ENCODE data around the gene GSK3B. TPM values are rescaled to one million over a fixed set of nuclear protein-coding genes. Genes with fewer than 3 reads are reported as not detected.
"Not testable (repeated sequence)": the region's sequence is repeated elsewhere in the genome, so short reads cannot be mapped to it uniquely, and the experiment has no call there.

Gene GSK3B
- polyA plus RNA-seq, 1 donor: 31.4 TPM

DNA sequence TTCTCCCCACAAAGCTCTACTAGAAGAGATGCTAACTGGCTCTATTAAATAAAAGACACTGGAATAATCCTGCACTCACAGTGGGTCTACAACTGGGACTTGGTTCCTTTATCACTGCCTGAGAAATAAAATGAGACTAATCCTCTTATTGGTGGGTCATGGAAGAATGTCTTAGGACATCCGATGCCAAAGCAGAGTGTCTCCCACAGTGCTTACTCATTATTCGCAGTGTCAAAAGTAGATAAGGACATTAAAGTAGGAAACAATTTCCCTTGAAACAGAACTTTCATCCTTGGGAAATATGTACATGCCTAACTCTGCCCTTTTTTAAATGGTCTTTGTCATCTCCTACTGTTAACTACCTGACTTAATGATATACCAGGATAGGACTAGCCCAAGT, 71.5 kb downstream of the GSK3B start:
- Histone ChIP-seq H3K9me3 (ENCODE audit: control insufficient read depth, low read depth, low read length) (no peaks in the 10 kb centered on the region), H3K36me3 (ENCODE audit: control insufficient read depth, insufficient read depth, low read length) (no peaks in the 10 kb centered on the region), H3K27me3 (ENCODE audit: control insufficient read depth, insufficient read depth, low read length) (no peaks in the 10 kb centered on the region), H3K4me1 (ENCODE audit: control insufficient read depth, insufficient read depth, low read length) (no peaks in the 10 kb centered on the region), H3K27ac (ENCODE audit: low read length) (no peak overlapping the region), H3K4me3 (ENCODE audit: low read length) (no peak overlapping the region)
- no peak for DNase-seq
- no CpG with 5 or more reads among the region's 2 CpGs for WGBS (ENCODE audit: insufficient coverage, low lambda C conversion rate)

DNA sequence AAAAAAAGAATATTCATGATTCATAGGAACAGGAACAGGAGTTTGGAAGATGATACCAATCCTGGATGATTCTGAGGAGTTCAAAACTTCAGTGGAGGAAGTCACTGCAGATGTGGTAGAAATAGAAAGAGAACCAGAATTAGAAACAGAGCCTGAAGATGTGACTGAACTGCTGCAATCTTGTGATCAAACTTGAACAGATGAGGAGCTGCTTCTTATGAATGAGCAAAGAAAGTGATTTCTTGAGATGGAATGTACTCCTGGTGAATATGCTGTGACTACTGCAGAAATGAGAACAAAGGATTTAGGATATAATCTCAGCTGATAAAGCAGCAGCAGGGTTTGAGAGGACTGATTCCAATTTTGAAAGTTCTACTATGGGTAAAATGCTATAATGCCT, 72.7 kb downstream of the GSK3B start:
- Histone ChIP-seq H3K4me1 (ENCODE audit: control insufficient read depth, insufficient read depth, low read length) (no peaks in the 10 kb centered on the region), H3K27me3 (ENCODE audit: control insufficient read depth, insufficient read depth, low read length) (no peaks in the 10 kb centered on the region), H3K9me3 (ENCODE audit: control insufficient read depth, low read depth, low read length) (no peaks in the 10 kb centered on the region), H3K4me3 (ENCODE audit: low read length) (no peak overlapping the region), H3K36me3 (ENCODE audit: control insufficient read depth, insufficient read depth, low read length) (no peaks in the 10 kb centered on the region), H3K27ac (ENCODE audit: low read length) (no peak overlapping the region)
- no peak for DNase-seq

DNA sequence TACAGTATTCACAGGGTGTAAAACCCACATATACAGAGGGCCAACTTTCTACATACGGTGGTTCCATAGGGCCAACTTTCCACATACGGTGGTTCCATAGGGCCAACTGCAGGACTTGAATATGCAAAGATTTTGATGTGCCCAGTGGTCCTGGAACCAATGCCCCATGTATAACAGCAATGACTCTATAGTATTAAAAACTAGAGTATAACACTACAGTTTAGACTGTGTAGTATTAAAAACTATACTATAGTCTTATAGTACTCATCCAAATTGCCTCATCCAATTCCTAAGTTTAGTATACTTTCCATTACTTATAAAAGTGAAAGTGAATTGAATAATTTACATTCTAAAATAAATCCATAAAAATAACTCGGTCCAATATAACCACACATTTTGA, 75.9 kb downstream of the GSK3B start:
- no CpG with 5 or more reads among the region's 3 CpGs for WGBS (ENCODE audit: insufficient coverage, low lambda C conversion rate)
- H3K4me1 ChIP-seq (ENCODE audit: control insufficient read depth, insufficient read depth, low read length): no peaks in the 10 kb centered on the region
- no peaks in the 10 kb centered on the region for H3K9me3 ChIP-seq (ENCODE audit: control insufficient read depth, low read depth, low read length)
- DNase-seq: no peak
- H3K27me3 ChIP-seq (ENCODE audit: control insufficient read depth, insufficient read depth, low read length): no peaks in the 10 kb centered on the region
- H3K36me3 ChIP-seq (ENCODE audit: control insufficient read depth, insufficient read depth, low read length): no peaks in the 10 kb centered on the region
- no peak overlapping the region for H3K4me3 ChIP-seq (ENCODE audit: low read length)
- H3K27ac ChIP-seq (ENCODE audit: low read length): no peak overlapping the region

DNA sequence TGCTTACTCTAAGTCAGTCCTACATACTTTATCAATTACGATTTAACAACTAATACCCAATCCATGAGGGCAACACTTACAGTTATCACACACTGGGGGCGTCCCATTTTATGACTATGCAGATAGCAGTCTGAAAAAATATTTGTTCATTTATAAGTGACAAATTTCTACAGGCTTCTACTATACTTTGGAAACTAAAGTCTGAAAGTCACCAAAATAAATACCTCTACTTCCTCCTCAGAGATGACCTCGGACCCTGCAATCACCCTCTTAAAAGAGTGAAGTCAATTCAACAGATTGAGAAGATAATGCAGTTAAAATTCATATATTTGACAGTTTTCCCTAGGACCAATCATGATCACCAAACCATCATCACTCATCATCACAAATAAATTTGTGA, 76.6 kb downstream of the GSK3B start:
- WGBS (ENCODE audit: insufficient coverage, low lambda C conversion rate): no CpG with 5 or more reads among the region's 3 CpGs
- Histone ChIP-seq H3K36me3 (ENCODE audit: control insufficient read depth, insufficient read depth, low read length) (no peaks in the 10 kb centered on the region), H3K27me3 (ENCODE audit: control insufficient read depth, insufficient read depth, low read length) (no peaks in the 10 kb centered on the region), H3K9me3 (ENCODE audit: control insufficient read depth, low read depth, low read length) (no peaks in the 10 kb centered on the region), H3K4me3 (ENCODE audit: low read length) (no peak overlapping the region), H3K27ac (ENCODE audit: low read length) (no peak overlapping the region), H3K4me1 (ENCODE audit: control insufficient read depth, insufficient read depth, low read length) (no peaks in the 10 kb centered on the region)
- no peak for DNase-seq

DNA sequence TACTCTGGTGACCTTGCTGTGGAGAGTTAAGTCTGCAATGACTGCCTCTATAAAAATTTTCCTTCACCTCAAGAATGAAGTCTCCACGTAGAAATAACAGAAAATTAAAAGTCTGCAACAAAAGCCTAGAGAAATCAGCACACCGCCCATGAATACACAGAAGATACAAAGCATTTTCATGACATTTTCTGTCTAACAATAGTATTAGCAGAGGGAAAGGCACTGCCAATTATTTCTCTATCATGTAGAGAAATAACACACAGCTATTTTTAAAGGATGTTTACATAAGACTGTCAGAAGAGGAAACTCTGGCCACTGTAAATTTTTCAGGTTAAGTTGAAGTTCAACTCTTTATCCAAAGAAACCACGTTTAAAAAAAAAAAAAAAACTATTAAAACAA, 80.8 kb downstream of the GSK3B start:
- no peak for DNase-seq
- H3K27me3 ChIP-seq (ENCODE audit: control insufficient read depth, insufficient read depth, low read length): no peaks in the 10 kb centered on the region
- H3K36me3 ChIP-seq (ENCODE audit: control insufficient read depth, insufficient read depth, low read length): no peaks in the 10 kb centered on the region
- no peaks in the 10 kb centered on the region for H3K4me1 ChIP-seq (ENCODE audit: control insufficient read depth, insufficient read depth, low read length)
- WGBS (ENCODE audit: insufficient coverage, low lambda C conversion rate): 40% methylated on average over 1 of the region's 3 CpGs
- no peaks in the 10 kb centered on the region for H3K9me3 ChIP-seq (ENCODE audit: control insufficient read depth, low read depth, low read length)
- no peak overlapping the region for H3K27ac ChIP-seq (ENCODE audit: low read length)
- H3K4me3 ChIP-seq (ENCODE audit: low read length): no peak overlapping the region

DNA sequence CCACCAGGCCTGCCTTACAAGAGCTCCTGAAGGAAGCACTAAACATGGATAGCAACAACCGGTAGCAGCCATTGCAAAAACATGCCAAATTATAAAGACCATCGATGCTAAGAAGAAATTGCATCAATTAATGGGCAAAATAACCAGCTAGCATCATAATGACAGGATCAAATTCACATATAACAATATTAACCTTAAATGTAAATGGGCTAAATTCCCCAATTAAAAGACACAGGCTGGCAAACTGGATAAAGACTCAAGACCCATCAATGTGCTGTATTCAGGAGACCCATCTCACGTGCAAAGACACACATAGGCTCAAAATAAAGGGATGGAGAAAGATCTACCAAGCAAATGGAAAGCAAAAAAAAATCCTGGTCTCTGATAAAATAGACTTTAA, 88.5 kb downstream of the GSK3B start:
- not testable (repeated sequence) for H3K36me3 ChIP-seq (ENCODE audit: control insufficient read depth, insufficient read depth, low read length); H3K27ac ChIP-seq (ENCODE audit: low read length); H3K4me1 ChIP-seq (ENCODE audit: control insufficient read depth, insufficient read depth, low read length); H3K27me3 ChIP-seq (ENCODE audit: control insufficient read depth, insufficient read depth, low read length); DNase-seq; H3K9me3 ChIP-seq (ENCODE audit: control insufficient read depth, low read depth, low read length); H3K4me3 ChIP-seq (ENCODE audit: low read length)
- WGBS (ENCODE audit: insufficient coverage, low lambda C conversion rate): no CpG with 5 or more reads among the region's 3 CpGs

DNA sequence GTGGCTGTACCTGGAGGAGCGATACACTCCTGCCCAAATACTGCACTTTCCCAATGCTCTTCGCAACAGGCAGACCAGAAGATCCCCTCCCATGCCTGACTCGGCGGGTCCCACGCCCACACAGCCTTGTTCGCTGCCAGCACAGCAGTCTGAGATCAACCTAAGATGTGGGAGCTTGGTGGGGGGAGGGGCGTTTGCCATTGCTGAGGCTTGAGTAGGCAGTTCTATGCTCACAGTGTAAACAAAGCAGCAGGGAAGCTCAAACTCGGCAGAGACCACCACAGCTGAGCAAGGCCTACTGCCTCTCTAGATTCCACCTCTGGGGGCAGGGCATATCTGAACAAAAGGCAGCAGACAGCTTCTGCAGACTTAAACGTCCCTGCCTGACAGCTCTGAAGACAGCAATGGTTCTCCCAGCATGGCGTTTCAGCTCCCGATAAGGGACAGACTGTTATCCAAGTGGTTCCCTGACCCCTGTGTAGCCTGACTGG, 90.2 kb downstream of the GSK3B start:
- WGBS (ENCODE audit: insufficient coverage, low lambda C conversion rate): no CpG with 5 or more reads among the region's 11 CpGs
- not testable (repeated sequence) for DNase-seq; H3K4me1 ChIP-seq (ENCODE audit: control insufficient read depth, insufficient read depth, low read length); H3K27ac ChIP-seq (ENCODE audit: low read length); H3K36me3 ChIP-seq (ENCODE audit: control insufficient read depth, insufficient read depth, low read length); H3K4me3 ChIP-seq (ENCODE audit: low read length); H3K27me3 ChIP-seq (ENCODE audit: control insufficient read depth, insufficient read depth, low read length); H3K9me3 ChIP-seq (ENCODE audit: control insufficient read depth, low read depth, low read length)

DNA sequence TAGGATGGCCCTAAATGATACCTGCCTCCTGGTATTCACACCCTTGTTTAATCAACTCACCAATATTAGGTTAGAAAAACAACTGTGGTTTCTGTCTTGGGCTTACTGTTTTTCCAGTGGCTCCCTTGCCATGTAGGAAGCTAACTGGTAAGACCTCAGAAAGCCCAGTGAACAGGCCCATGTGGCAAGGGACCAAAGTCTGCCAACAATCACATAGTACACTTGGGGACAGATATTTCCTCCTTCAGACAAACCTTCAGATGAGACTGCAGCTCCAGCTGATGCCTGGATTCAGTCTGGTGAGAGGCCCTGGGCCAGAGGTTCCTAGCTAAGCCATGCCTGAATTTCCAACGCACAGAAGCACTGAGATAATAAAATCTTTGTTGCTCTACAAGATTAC, 96.1 kb downstream of the GSK3B start:
- H3K4me3 ChIP-seq (ENCODE audit: low read length): no peak overlapping the region
- H3K4me1 ChIP-seq (ENCODE audit: control insufficient read depth, insufficient read depth, low read length): no peaks in the 10 kb centered on the region
- DNase-seq: no peak
- 100% methylated on average over 1 of the region's 1 CpG for WGBS (ENCODE audit: insufficient coverage, low lambda C conversion rate)
- H3K9me3 ChIP-seq (ENCODE audit: control insufficient read depth, low read depth, low read length): no peaks in the 10 kb centered on the region
- peaks cover 8% of the 10 kb centered on the region for H3K36me3 ChIP-seq (ENCODE audit: control insufficient read depth, insufficient read depth, low read length)
- H3K27me3 ChIP-seq (ENCODE audit: control insufficient read depth, insufficient read depth, low read length): no peaks in the 10 kb centered on the region
- H3K27ac ChIP-seq (ENCODE audit: low read length): no peak overlapping the region

DNA sequence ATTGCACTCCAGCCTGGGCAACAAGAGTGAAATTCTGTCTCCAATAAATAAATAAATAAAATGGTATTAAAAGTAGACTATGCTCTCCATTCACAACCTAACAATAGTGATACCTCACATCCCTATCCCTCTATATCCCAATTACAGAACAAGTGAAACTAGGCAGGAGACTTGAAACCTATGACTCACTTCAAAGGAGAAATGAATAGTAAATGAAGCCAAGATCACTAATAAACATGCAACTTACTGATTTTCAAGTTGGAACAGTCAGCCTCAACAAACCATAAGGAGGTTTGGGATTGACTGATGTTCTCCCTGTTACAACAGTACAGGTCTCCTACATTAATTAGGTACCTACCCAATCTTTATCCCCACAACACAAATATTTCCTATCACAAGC, 103.4 kb downstream of the GSK3B start:
- Histone ChIP-seq H3K9me3 (ENCODE audit: control insufficient read depth, low read depth, low read length) (no peaks in the 10 kb centered on the region), H3K27ac (ENCODE audit: low read length) (no peak overlapping the region), H3K4me1 (ENCODE audit: control insufficient read depth, insufficient read depth, low read length) (no peaks in the 10 kb centered on the region), H3K4me3 (ENCODE audit: low read length) (no peak overlapping the region), H3K27me3 (ENCODE audit: control insufficient read depth, insufficient read depth, low read length) (no peaks in the 10 kb centered on the region), H3K36me3 (ENCODE audit: control insufficient read depth, insufficient read depth, low read length) (peaks cover 2% of the 10 kb centered on the region)
- DNase-seq: no peak

DNA sequence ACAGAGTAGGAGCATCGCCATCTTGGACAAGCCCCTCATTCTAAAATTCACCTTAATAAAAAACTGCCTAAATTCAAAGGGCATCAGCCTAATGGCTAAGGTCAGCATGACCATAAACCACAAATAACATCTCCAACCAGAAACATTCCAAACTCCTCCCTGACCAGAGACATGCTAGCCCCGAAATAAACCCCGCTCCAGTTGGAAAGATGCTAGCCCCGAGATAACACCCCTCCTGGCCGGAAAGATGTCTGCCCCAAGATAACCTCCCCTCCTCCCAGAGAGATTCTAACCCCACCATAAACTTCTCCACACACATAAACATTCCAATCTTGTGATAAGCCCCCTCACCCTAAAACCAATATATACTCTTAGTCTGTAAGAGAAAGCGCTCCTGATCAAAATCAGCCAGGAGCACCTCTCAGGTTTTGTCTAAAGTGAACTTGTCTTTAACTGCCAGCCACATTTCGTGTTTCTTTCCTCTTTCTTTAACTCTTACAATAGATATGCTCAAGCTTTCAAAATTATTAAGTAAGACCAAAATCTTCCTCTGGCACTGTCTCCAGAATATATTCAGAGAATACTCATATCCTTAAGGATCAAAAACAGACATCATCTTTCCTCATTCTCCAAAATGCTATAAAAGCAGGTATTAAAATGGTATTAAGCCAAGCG, 104.1 kb downstream of the GSK3B start:
- Histone ChIP-seq H3K4me1 (ENCODE audit: control insufficient read depth, insufficient read depth, low read length) (no peaks in the 10 kb centered on the region), H3K4me3 (ENCODE audit: low read length) (no peak overlapping the region), H3K9me3 (ENCODE audit: control insufficient read depth, low read depth, low read length) (no peaks in the 10 kb centered on the region), H3K36me3 (ENCODE audit: control insufficient read depth, insufficient read depth, low read length) (peaks cover 2% of the 10 kb centered on the region), H3K27me3 (ENCODE audit: control insufficient read depth, insufficient read depth, low read length) (no peaks in the 10 kb centered on the region), H3K27ac (ENCODE audit: low read length) (no peak overlapping the region)
- 80% methylated on average over 1 of the region's 8 CpGs for WGBS (ENCODE audit: insufficient coverage, low lambda C conversion rate)
- no peak for DNase-seq

DNA sequence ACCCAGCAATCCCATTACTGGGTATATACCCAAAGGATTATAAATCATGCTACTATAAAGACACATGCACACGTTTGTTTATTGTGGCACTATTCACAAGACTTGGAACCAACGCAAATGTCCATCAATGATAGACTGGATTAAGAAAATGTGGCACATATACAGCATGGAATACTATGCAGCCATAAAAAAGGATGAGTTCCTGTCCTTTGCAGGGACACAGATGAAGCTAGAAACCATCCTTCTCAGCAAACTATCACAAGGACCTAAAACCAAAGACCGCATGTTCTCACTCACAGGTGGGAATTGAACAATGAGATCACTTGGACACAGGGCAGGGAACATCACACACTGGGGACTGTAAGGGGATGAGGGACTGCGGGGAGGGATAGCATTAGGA, 107.4 kb downstream of the GSK3B start:
- H3K9me3 ChIP-seq (ENCODE audit: control insufficient read depth, low read depth, low read length); H3K27me3 ChIP-seq (ENCODE audit: control insufficient read depth, insufficient read depth, low read length); H3K36me3 ChIP-seq (ENCODE audit: control insufficient read depth, insufficient read depth, low read length); DNase-seq; H3K27ac ChIP-seq (ENCODE audit: low read length); H3K4me1 ChIP-seq (ENCODE audit: control insufficient read depth, insufficient read depth, low read length); H3K4me3 ChIP-seq (ENCODE audit: low read length): not testable (repeated sequence)
- WGBS (ENCODE audit: insufficient coverage, low lambda C conversion rate): no CpG with 5 or more reads among the region's 4 CpGs

Data from large intestine (tissue), 3 donors.